Measurements from ENCODE around the gene ZNF518B. TPM values are rescaled to one million over a fixed set of nuclear protein-coding genes. Genes with fewer than 3 reads are reported as not detected.

ZNF518B gene, protein sequence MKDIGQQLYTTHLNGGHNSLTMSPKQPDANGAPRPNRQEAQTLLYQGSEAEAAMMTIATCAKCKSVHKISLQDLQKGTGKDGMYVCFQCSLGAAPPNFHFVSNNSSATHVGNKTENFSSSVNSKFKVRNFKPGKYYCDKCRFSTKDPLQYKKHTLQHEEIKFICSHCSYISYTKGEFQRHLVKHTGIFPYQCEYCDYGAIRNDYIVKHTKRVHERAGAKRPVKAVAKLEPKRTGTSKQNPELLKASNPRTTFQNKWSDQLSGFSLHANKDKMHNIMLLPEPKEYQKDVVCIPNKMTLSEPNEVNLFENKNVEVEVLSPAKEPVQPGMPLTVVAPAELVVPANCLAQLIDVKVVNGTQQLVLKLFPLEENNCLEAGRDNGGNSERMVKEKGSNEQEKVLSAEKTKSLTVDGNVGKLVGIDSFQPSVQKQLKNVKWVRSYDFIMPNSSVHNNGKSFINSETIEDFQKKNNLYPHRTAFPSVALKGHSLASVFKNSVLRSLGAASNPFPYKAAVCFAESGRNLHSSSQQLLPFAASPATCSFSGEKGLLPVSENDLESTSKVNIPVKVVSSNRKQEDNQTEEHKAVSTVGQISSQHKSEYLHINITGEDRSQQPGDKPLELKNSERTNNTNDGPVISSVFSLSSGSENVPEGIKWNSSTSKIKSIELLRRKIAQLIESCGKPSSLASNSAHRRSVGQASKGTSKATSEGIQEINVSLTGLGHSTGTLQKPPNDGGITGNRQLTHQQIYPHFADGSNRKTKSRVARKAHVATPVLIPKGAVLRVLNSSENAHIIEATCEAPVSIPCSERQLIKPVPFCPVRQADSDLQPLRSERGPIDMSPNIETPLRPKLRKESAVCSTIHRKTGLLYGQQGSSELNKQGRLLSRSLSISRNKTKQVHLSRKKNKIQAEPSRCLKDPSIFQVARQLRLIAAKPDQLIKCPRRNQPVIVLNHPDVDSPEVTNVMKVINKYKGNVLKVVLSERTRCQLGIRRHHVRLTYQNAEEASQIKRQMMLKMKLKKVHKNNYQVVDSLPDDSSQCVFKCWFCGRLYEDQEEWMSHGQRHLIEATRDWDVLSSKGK
- polyA plus RNA-seq (2012; ENCODE audit: insufficient read length, low read depth) = 3.3 TPM

DNA sequence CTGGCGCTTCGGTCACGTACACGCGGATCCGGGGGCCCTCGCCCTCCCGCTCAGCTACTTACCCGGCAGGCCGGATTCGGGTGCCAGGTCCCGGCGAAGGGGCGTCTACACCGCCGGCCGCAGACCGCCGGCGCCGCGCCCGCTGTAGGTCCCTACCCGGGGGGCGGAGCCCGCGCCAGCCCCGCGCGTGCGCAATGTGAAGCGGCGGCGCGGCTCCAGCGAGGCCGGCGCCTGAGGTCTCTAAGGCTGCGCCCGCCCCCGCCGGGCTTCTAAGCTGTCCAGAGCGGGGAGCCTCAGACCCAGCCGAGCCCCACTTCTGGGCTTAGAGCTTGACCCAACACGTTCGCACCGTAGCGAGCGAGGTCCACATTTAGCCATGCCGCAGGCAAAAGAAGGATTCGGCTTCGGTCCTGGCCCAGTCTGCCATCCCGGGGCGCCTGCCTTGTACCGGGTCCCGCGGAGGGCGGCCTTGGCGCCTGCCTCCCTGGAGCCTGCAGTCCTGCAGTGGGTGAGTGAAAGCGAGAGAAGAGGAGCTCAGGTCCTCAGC, at the start of gene ZNF518B:
TSS of gene ZNF518B (minus strand) at position 172 of the 547 bp plus-strand sequence. CDS start 11,098 bp downstream, outside the sequence.
- TF ChIP-seq, protein P1, sequence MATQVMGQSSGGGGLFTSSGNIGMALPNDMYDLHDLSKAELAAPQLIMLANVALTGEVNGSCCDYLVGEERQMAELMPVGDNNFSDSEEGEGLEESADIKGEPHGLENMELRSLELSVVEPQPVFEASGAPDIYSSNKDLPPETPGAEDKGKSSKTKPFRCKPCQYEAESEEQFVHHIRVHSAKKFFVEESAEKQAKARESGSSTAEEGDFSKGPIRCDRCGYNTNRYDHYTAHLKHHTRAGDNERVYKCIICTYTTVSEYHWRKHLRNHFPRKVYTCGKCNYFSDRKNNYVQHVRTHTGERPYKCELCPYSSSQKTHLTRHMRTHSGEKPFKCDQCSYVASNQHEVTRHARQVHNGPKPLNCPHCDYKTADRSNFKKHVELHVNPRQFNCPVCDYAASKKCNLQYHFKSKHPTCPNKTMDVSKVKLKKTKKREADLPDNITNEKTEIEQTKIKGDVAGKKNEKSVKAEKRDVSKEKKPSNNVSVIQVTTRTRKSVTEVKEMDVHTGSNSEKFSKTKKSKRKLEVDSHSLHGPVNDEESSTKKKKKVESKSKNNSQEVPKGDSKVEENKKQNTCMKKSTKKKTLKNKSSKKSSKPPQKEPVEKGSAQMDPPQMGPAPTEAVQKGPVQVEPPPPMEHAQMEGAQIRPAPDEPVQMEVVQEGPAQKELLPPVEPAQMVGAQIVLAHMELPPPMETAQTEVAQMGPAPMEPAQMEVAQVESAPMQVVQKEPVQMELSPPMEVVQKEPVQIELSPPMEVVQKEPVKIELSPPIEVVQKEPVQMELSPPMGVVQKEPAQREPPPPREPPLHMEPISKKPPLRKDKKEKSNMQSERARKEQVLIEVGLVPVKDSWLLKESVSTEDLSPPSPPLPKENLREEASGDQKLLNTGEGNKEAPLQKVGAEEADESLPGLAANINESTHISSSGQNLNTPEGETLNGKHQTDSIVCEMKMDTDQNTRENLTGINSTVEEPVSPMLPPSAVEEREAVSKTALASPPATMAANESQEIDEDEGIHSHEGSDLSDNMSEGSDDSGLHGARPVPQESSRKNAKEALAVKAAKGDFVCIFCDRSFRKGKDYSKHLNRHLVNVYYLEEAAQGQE (IDR thresholded peaks at IDR 0.05; ENCODE audit: insufficient read depth in 1 of 2, low read depth in 2 of 2, low read length in 2 of 2) = no peak
- no peak for TF ChIP-seq FOXP2 (optimal IDR thresholded peaks at IDR 0.05; ENCODE audit: borderline replicate concordance, extremely low read depth, extremely low read length, insufficient read depth)
- TF ChIP-seq SIN3A (IDR thresholded peaks at IDR 0.05; ENCODE audit: borderline replicate concordance, insufficient read depth, low read length) = no peak
- no peak for TF ChIP-seq TAF1 (IDR thresholded peaks at IDR 0.05; ENCODE audit: borderline replicate concordance, insufficient read depth, low read length)
- no peak for TF ChIP-seq POLR2AphosphoS5 (IDR thresholded peaks at IDR 0.05; ENCODE audit: low read depth, low read length)

DNA sequence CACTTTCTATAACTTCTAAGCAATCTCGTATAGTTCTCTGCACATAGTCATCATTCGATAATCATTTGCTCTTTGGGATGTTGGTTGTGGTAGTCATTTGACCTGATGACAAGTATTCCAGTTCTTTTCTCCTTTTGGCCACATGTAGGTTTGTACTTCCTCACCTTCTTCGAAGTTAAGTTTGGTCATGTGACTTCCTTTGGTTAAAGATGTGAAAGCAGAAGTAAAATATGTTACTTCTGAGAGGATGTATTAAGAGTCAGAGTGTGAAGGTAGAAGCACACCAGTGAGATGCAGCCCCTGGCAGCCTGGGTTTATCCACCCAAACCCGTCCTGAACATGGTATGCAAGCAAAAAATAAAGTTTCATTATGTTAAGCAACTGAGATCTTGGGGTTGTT, 48.9 kb upstream of the ZNF518B start:
- TF ChIP-seq FOXP2 (optimal IDR thresholded peaks at IDR 0.05; ENCODE audit: borderline replicate concordance, extremely low read depth, extremely low read length, insufficient read depth) = no peak
- TF ChIP-seq, protein P1 (IDR thresholded peaks at IDR 0.05; ENCODE audit: insufficient read depth in 1 of 2, low read depth in 2 of 2, low read length in 2 of 2) = no peak
- TF ChIP-seq TAF1 (IDR thresholded peaks at IDR 0.05; ENCODE audit: borderline replicate concordance, insufficient read depth, low read length) = no peak
- no peak for TF ChIP-seq POLR2AphosphoS5 (IDR thresholded peaks at IDR 0.05; ENCODE audit: low read depth, low read length)
- TF ChIP-seq SIN3A (IDR thresholded peaks at IDR 0.05; ENCODE audit: borderline replicate concordance, insufficient read depth, low read length) = no peak

DNA sequence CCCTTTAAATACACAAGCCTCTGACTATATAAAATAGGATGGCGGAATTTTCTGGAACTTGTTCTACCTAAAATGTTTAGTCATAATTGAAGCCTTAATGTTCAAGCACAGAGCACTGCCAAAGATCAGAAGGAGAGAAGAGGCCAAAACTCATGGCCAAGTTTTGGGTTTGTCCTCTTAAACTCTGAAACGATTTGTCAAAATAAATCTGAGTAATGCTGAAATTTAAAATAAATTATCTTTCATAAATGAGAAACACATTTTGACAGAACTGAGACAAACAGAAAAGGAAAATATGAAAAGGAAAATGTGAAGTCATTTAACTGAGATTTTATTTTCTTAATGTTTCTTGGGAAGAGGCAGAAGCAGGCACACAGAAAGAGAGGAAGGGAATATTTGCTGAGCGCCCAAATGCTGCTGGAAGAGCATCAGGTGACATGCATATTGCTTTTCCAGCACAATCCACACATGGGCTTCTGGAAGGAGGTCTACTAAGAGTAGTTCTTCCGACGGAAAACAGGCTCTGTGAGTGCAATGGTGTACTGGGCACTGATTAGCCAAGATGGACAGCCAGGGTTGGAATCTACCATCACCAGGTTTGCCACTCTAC, 47.4 kb upstream of the ZNF518B start:
- TF ChIP-seq FOXP2 (optimal IDR thresholded peaks at IDR 0.05; ENCODE audit: borderline replicate concordance, extremely low read depth, extremely low read length, insufficient read depth) = no peak
- TF ChIP-seq, protein P1 (IDR thresholded peaks at IDR 0.05; ENCODE audit: insufficient read depth in 1 of 2, low read depth in 2 of 2, low read length in 2 of 2) = no peak
- TF ChIP-seq POLR2AphosphoS5 (IDR thresholded peaks at IDR 0.05; ENCODE audit: low read depth, low read length) = no peak
- TF ChIP-seq TAF1 (IDR thresholded peaks at IDR 0.05; ENCODE audit: borderline replicate concordance, insufficient read depth, low read length) = no peak
- no peak for TF ChIP-seq SIN3A (IDR thresholded peaks at IDR 0.05; ENCODE audit: borderline replicate concordance, insufficient read depth, low read length)

DNA sequence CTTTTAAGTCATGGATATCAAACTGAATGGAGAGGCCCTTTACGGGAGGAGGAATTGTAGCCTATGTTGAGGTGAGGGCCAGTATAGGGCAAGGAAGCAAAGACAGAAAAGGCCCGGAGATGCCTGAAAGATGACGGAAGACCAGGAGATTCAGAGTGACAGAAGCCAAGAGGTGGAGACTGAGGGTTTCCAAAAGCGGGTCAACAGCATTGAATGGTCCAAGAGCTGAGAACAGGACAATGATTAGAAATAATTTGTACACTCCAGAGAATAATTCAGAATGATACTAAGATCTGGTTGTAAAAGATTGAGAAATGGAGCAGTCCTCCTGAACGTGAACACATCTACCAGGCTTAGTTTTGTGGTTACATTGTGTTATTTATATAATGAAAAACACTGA, 45.5 kb upstream of the ZNF518B start:
- TF ChIP-seq TAF1 (IDR thresholded peaks at IDR 0.05; ENCODE audit: borderline replicate concordance, insufficient read depth, low read length) = no peak
- TF ChIP-seq SIN3A (IDR thresholded peaks at IDR 0.05; ENCODE audit: borderline replicate concordance, insufficient read depth, low read length) = no peak
